Fibroblast of villous mesenchyme (primary cell): ENCODE data around the gene BMPR1A. TPM values are rescaled to one million over a fixed set of nuclear protein-coding genes. Genes with fewer than 3 reads are reported as not detected.
A peak's percentile ranks its signal among the peaks of the same experiment; 100 is the strongest.
"Not testable (repeated sequence)": the region's sequence is repeated elsewhere in the genome, so short reads cannot be mapped to it uniquely, and the experiment has no call there.

ENCODE experiments used
- DNase-seq: peaks from one replicate; pipeline ENCODE4 v3.0.0-alpha.2; 2010; ENCODE audit warnings: low read depth
- H3K4me3 ChIP-seq: 2 replicates; pipeline ENCODE4 v1.5.1; 2011; ENCODE audit warnings: low read depth, mild to moderate bottlenecking, low read length
- total RNA-seq: library from RNA; depleted of rRNA; stranded (reverse); fragments of >200 nt; gene quantifications from 2 replicates; pipeline ENCODE4 v1.2.3, GENCODE V29; 2012
- TF ChIP-seq, protein P1 (sequence below): IDR thresholded peaks from 2 replicates; pipeline ENCODE4 v1.5.1; 2012; ENCODE audit warnings: low read depth, mild to moderate bottlenecking, low read length; ENCODE audit not compliant: insufficient read depth

The BMPR1A gene
- total RNA-seq, 1 donor, result 70.8 TPM

- TF ChIP-seq, protein P1, sequence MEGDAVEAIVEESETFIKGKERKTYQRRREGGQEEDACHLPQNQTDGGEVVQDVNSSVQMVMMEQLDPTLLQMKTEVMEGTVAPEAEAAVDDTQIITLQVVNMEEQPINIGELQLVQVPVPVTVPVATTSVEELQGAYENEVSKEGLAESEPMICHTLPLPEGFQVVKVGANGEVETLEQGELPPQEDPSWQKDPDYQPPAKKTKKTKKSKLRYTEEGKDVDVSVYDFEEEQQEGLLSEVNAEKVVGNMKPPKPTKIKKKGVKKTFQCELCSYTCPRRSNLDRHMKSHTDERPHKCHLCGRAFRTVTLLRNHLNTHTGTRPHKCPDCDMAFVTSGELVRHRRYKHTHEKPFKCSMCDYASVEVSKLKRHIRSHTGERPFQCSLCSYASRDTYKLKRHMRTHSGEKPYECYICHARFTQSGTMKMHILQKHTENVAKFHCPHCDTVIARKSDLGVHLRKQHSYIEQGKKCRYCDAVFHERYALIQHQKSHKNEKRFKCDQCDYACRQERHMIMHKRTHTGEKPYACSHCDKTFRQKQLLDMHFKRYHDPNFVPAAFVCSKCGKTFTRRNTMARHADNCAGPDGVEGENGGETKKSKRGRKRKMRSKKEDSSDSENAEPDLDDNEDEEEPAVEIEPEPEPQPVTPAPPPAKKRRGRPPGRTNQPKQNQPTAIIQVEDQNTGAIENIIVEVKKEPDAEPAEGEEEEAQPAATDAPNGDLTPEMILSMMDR, result no peak
- DNase-seq, result no peak
- no peak overlapping the region for H3K4me3 ChIP-seq
These were observed 104.9 kb downstream of the BMPR1A start for GRCh38 chr10:86861351-86861750.

- no peak overlapping the region for H3K4me3 ChIP-seq
- TF ChIP-seq, protein P1, result no peak
- no peak for DNase-seq
These were observed 106.0 kb downstream of the BMPR1A start for GRCh38 chr10:86862373-86862772.

GRCh38 chr10:86862786-86863483 is 106.5 kb downstream of the BMPR1A start:
- no peak for DNase-seq
- H3K4me3 ChIP-seq, result no peak overlapping the region
- TF ChIP-seq, protein P1, result no peak

DNA sequence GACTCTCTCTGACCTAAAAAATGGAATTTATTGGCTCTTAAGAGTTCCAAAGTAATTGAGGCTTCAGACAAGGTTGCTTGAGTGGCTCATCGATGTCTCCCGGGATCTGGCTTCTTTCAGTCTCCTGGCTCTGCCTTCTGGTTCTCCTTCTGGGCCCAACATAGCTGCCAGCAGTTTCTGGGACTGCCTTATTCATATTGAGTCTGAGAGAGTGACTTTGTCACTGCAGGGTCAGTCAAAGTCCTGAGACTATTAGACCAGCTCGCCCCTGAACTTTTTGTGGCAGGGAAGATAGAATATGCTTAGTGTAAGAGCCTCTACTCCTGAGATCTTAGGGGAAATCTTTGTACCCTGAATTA is 107.0 kb downstream of the BMPR1A start:
- TF ChIP-seq, protein P1, result no peak
- H3K4me3 ChIP-seq, result no peak overlapping the region
- DNase-seq, result no peak

DNA sequence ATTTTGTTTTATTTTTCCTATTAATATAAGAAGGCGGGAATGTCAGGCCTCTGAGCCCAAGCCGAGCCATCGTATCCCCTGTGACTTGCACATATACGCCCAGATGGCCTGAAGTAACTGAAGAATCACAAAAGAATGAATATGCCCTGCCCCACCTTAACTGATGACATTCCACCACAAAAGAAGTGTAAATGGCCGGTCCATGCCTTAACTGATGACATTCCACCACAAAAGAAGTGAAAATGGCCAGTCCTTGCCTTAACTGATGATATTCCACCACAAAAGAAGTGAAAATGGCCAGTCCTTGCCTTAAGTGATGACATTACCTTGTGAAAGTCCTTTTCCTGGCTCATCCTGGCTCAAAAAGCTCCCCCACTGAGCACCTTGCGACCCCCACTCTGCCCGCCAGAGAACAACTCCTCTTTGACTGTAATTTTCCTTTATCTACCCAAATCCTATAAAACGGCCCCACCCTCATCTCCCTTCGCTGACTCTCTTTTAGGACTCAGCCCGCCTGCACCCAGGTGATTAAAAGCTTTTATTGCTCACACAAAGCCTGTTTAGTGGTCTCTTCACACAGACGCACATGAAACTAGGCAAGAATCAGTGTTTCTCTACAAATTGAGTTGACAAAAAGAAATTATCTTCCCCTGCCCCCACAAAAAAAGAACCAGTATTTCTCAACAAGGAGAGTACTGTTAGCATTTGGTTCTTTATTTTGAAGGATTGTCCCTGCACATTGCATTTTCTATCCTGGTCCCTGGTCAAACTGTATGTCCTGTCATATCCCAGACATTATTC is 108.8 kb downstream of the BMPR1A start:
- DNase-seq, H3K4me3 ChIP-seq: not testable (repeated sequence)

GRCh38 chr10:86867149-86867548 is 110.7 kb downstream of the BMPR1A start:
- TF ChIP-seq, protein P1, result no peak

GRCh38 chr10:86868353-86868752 is 111.9 kb downstream of the BMPR1A start:
- peak; percentile 28 for DNase-seq
- H3K4me3 ChIP-seq, result no peak overlapping the region
- TF ChIP-seq, protein P1, result no peak

More at GRCh38 chr10:86867149-86867548, 110.7 kb downstream of the BMPR1A start:
- no peak for DNase-seq
- no peak overlapping the region for H3K4me3 ChIP-seq
